GM21526 (cell line): ENCODE data around the gene KRT71.
"Not testable (repeated sequence)": the region's sequence is repeated elsewhere in the genome, so short reads cannot be mapped to it uniquely, and the experiment has no call there.

Source experiments
- ATAC-seq: cut with Tn5 transposase; IDR thresholded peaks from one replicate; pipeline ENCODE4 v1.9.1; 2021; ENCODE audit warnings: moderate library complexity; ENCODE audit not compliant: unreplicated experiment, low FRiP score

KRT71 gene

DNA sequence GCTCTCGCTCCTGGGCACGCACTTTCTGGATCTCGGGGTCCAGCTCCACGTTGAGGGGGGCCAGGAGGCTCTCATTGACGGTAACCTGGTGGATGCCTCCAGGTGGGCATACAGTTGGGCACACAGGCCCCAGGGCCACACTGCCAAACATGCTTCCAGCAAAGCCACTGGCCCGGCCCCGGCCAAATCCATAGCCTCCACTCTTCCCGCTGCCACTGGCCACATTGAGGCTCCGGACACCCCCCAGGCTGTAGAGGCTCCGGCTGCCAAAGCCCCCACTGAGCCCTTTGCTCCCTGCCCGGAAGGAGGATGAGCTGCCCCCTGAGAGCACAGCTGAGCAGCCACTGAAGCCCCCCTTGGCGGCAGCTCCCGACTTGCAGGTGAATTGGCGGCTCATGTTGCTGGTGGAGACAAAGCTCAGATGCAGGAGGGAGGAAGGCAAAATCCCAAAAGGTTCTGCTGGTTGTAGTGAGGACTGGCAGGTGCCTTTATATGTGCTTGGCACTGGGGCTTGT, at the start of gene KRT71:
Gene KRT71 (minus strand): TSS at position 465 of the 515 bp plus-strand sequence. CDS start 68 bp downstream, at position 397.
- ATAC-seq, result no peak

DNA sequence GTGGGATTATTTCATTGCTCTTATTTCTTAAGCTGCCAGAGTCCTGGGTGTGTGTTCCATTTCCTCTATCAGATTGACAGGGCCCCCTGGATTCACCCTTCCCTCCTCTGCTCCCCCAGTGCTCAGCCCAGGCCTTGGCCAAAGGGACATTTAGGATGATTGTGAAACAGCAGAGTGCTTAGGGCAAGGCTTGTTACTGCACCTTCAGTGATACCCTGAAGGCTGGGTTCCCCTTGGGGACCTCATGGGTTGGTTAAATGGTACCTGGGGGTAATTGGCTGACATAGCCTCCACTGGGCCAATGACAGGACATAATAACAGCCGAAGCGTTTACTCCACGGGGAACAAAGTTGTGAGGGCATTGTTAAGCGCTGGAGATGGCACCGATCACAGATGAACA, 49.6 kb upstream of the KRT71 start:
- ATAC-seq, result no peak

DNA sequence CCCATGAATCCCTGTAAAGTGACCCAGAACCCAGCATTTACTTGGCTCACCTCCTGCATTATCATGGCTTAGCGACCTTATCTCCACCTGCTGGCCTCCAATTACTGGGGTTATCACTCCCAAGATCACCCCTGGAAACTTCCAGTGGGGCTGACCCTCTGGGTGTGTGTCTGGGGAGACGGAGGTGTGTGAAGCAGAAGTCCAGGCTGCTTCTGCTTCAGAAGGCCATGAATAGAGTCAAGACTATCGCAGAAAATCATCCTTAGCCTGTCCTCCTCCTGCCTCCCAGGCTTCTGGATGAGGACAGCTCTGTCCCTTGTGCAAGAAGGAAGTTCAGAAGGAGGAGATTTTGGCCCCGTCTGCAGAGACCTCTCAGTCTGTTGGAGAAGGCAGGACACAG, 48.7 kb upstream of the KRT71 start:
- no peak for ATAC-seq

DNA sequence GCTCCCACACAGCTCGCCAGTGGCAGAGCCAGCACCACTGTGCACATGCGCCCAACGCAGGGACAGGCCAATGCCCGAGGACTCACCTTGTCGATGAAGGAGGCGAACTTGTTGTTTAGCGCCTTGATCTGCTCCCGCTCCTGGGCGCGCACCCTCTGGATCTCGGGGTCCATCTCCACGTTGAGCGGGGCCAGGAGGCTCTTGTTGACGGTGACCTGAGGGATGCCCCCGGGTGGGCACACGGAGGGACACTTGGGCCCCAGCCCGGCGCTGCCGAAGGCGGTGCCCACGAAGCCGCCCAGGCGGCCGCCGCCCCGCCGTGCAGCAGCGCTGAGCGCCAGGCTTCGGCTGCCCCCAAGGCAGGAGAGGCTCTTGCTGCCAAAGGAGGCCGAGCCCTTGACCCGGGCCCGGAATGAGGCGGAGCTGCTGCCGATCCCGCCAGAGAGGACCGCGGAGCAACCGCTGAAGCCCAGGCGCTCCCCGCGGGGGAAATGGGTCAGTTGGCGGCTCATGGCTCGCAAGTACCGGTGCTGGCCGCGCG, 48.1 kb upstream of the KRT71 start, which contains the start of gene KRT72:
Gene KRT72 (minus strand): TSS at position 523 of the 541 bp plus-strand sequence. CDS start 11 bp downstream, at position 512.
- no peak for ATAC-seq

DNA sequence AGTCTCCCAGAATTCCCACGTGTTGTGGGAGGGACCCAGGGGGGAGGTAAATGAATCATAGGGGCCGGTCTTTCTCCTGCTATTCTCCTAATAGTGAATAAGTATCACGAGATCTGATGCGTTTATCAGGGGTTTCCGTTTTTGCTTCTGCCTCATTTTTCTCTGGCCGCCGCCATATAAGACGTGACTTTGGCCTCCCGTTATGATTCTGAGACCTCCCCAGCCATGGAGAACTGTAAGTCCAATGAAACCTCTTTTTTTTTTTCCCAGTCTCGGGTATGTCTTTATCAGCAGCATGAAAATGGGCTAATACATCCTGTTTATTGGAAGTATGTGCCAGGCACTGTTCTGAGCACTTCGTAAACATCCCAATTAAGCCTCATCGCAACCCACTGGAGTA, 47.5 kb upstream of the KRT71 start:
- ATAC-seq, result no peak

DNA sequence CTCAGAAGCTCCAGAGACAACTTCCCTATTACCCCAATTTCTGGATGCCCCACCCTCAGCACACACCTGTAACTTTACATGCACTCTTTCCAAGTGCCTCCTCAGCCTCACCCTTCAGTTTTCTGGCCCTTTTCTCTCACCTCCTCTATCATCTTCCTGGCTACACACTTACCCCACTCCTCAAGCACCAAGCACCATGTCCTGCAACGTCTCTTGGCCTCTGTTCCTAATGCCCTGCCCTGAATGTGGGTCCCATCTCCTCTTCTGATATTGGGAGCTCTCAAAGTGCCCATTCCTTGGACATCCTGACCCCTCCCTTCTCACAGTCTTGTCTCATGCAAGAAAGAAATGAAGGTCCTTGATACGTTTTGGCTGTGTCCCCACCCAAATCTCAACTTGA, 47.1 kb upstream of the KRT71 start:
- ATAC-seq, result no peak

DNA sequence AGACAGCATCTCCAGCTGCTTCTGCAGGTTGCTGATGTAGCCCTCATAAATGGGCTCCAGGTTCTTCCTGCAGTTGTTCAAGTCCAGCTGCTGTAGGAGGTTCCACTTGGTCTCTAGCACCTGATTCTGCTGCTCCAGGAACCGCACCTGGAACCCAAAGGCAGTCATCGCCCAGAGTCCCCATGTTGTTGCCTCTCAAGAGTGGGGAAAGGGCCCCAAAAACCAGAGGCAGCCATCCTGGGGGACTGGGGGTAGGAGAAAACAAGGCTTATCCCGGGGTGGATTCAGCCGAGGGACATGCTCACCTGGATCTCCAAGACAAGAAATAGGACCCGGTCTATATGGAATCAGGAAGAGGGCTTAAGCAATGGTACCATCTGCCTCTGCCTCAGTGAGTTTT, 46.0 kb upstream of the KRT71 start:
- ATAC-seq, result no peak

DNA sequence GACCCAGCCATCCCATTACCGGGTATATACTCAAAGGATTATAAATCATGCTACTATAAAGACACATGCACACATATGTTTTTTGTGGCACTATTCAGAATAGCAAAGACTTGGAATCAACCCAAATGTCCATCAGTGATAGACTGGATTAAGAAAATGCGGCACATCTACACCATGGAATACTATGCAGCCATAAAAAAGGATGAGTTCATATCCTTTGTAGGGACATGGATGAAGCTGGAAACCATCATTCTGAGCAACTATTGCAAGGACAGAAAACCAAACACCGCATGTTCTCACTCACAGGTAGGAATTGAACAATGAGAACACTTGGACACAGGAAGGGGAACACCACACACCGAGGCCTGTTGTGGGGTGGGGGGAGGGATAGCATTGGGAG, 41.3 kb upstream of the KRT71 start:
- ATAC-seq, result not testable (repeated sequence)

DNA sequence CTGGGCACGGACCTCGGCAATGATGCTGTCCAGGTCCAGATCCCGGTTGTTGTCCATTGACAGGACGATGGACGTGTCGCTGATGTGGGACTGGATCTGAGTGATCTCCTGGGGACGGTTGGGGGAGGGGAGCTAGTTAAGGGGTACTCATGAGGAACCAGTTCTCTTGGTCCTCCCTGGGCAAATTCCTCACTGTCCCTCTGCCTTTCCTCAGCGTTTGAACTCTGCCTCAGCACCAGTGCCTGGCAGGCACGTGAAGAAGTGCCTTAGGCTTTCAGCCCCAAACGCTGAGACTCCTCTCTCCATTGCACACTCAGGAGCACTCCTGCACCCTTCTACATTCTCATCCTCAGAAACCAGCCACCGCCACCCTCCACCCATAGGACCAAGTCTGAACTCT, 38.6 kb upstream of the KRT71 start:
- ATAC-seq, result no peak

DNA sequence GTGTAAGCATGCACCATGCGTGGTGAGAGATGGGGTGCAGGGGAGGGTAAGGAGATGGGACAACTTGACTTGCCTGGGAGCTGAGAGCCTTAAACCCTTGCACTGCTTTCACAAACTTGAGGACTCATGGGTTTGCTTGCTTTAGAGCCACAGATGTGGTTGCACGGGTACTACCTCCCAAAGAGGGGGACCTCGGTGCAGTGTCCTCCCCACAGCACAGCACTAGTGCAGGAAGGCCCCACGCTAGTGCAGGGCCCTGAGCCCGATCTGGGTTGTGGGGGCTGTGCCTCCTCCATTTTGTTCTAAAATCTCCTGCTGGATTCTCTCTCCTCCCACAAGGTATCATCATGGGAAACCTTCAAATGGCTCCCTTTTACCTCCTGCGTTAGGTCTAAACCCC, 37.1 kb upstream of the KRT71 start:
- ATAC-seq, result no peak

DNA sequence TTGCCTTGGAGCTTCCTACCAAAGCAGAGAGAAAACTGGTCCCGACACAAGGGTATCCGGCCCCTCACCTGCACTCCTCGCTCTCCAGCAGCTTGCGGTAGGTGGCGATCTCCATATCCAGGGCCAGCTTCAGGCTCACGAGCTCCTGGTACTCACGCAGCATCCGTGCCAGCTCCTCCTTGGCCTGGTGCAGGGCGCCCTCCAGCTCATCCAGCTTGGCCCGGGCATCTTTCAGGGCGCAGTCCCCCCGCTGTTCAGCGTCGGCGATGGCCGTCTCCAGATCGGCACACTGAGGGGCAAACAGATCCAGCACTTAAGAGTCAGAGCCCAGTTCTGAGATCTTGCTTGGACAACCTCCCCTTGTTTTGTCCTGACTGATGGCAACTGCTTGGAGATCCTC, 34.6 kb upstream of the KRT71 start:
- ATAC-seq, result no peak

DNA sequence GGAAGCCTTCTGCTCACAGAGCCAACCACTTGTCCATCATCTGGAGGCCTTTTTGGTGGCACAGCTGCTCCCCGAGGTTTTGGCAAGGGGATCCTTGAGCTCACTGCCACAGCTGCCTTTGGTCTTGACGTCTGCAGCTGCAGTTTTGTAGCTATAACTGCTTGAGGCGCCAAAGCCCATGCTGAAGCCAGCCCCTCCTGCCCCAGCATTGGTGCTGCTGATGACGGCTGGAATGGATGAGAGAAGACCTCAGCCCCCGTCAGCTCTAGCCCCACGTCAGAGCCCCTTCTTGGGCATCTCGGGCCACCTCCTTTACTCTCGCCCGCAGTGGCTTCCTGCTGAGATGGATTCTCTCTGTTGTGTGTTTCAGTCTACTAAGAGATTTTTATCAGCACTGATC, 33.0 kb upstream of the KRT71 start:
- ATAC-seq, result no peak

DNA sequence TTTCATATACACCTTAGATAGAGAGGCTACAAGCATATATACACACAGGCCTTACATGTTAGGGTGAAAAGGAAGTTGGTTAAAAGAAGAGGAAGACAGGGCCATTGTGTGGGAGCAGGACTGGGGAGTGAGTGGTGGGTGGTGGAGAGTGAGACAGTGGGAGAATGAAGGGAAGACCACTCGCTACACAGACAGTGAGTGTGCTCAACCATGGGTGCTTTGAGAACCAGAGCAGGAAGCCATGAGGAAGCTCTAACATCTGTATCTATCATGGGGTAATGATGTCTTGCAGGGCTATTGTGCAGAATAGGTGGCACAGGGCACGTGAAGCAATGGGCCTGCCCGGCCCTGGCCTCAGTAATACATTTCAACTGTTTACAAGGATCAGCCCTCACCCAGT, 32.1 kb upstream of the KRT71 start:
- no peak for ATAC-seq

DNA sequence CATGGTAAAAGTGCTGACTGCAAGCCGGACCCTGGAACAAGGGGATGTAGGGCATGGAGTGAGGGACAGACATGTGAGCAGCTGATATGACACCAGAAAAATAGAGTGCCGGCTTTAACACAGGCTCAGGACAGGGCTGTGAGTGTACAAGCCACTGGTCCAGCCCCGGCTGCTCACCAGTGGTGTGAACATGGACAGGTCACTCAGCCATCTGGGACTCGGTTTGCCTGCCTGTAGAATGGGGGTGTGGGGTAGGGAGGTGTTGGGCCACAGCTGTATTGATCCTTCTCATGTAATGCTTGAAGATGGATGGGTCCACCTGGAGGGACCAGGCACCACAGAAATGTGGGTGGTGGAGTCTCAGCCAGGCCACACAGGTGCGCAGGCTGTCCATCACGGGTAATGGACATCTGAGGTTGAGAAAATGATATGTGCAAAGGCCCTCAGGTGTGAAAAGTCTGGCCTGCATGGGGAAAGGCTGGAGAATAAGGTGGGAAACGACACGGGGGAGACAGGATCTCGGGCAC, 31.3 kb upstream of the KRT71 start:
- no peak for ATAC-seq

DNA sequence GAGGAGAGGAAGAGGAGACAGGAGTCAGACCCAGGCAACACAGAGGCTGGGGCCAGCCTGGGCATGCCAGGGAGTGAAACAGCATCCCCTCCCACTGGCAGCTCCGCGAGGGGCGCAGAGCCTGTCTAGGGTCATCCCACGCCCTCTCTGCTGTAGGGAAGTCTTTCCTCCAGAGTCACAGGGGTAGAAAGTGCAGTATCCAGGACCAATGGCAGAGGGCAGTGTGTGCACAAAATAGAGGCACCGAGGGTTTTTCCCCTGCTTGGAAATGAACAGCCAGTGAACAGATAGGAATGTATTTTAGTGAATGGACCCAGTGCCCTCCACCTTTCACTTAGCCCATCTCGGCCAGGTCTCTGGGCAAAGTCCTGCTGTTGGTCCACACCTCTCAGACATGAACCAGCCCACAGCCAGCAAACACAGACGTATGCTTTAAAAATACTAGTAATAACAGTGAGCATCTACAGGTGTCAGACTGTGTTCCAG, 30.1 kb upstream of the KRT71 start:
- ATAC-seq, result no peak

DNA sequence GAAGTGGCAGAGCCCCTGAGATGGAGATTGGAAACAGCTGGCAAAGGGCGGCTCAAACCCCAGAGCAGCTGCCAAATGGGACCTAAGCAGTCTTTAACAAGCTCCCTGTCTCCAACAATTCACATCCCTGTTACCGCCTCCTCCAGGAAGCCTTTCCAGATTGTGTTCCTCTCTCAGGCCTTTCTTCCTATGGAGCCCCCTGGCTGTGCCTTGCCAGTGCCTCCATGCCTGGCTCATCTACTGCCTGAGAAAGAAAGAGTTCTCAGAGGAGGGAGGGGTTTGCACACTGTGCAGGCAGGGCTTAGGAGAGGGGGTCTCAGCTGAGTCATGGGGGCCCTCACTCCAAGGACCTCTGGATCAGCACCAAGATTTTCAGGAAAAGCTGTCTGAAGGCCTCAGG, 29.5 kb upstream of the KRT71 start:
- ATAC-seq, result no peak

DNA sequence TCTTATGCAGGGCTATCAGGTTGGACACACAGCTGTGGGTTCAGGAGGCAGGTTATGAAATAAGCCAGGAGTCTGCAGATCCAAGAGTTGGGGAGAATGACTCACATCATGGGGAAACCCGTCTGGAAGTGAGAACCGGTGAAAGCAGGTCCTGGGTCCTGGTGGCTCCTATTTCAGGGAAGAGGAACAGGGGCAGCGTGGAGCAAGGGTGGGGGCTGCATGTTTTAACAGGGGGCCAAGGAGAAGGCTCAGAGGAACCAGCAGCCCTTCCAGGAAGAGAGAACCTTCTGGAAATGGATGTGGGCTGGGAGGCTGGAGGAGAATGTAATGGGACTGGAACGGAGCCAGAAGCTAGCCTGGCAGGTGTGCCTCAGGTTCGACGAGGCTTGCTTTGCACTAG, 28.5 kb upstream of the KRT71 start:
- ATAC-seq, result no peak

DNA sequence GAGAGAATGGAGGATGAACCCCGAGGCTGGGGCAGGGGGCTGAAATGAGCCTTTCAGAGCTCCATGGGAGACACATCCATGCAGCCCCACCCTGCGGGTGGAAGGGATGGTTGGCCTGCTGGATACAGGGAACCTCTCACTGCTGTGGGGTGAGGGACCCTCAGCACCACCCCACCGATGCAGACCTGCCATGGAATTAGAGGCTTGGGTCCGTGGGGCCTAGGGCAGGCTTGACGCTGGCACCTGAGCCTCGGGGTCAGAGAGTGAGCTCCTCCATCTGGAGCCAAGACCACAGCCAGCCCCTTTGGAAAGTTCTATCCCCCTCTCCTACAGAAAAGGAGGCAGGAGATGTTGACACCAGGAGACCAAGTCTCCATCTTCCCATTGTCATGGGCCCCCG, 28.1 kb upstream of the KRT71 start:
- no peak for ATAC-seq

DNA sequence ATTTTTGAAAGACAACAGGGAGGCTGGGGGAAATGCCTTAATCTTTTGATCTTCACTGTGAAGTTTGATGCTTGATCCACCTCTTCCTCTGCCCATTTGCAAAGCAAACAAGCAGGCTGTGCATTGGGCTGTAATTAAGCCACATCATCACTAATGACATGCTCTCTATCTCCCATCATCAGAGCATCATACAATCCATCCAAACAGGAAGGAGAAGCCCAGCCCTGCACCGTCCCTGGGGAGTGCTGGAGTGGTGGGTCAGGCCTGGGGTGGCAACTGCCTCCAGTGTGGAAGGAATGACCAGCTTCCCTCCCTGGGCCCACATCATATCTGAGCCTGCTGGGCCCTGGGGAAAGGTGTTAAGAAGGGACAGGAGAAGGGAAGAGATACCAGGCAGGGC, 27.6 kb upstream of the KRT71 start:
- no peak for ATAC-seq

DNA sequence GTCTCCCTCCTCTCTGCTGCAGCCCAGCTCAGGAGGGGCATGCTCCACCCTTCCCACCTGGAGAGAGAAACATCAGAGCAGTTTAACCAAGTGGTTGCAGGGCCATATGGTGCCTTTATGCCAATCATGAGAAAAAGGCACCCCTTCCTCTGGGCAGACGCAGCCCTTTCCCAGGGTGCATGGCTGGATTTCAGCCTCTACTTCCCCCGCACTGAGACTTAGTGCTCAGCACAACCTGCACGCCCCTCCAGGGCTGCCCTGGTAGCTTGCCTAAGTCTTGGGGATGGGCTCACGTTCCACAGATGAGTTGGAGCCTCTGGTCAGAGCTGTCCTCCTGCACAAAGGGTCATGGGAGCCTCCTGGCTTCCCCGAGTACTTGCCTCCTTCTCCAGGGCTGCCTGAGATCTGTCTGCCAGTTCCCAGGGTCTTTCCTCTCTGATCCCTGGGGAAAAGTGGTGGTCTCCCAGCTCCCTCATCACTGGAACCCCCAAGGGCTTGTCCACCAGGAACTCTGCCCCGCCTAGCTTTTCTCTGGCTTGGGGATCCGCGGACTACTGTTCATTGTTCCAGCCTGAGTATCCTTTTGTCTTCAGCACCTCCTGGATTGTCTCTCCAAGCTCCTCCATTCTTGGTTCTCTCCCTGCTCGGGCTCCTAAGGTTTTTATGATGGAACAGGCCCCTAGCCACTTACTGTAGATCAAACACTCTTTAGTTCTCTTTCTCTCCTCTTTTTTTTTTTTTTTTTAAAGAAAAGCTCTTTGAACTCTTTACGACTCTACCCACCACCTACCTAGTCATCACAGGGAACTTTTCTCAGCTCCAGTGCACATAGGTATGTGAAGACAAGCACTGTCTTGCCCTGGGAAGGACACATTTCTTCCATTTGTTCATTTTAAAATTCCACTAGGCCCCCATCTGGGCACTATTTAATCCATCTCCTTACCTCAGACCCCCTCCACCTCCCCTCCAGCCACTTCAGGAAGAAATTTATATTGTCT, 26.8 kb upstream of the KRT71 start:
- ATAC-seq, result no peak

DNA sequence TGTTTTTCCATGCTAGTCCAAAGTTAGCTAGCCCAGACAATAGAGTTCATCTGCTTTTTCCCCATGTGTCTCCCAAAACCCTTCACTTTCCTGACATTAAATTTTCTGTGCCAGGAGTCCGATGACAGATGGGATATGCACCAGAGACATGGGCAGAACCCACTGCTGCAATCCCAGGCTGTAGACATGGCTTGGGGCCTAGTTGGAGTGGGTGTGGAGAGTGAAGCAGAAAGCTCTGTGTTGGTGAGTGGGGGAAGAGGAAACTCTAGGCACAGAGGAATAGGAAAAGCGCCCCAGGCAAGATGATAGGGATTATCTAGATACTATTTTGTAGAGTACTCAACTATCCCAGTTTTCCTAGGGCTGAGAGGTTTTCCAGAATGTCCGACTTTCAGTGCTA, 25.5 kb upstream of the KRT71 start:
- ATAC-seq, result no peak
